ENCODE measurements around the gene RASAL1.

The RASAL1 gene

GRCh38 chr12:113115455-113116126 is 20.0 kb downstream of the RASAL1 start:
- no peak for DNase-seq

- no peak for DNase-seq
Observed at GRCh38 chr12:113114447-113115178, 20.9 kb downstream of the RASAL1 start.

GRCh38 chr12:113113397-113113796 is 22.2 kb downstream of the RASAL1 start:
- DNase-seq, result no peak

GRCh38 chr12:113112043-113112899 is 23.3 kb downstream of the RASAL1 start:
- DNase-seq, result no peak

GRCh38 chr12:113111247-113111646 is 24.3 kb downstream of the RASAL1 start:
- no peak for DNase-seq

- no peak for DNase-seq
Observed at GRCh38 chr12:113109872-113110599, 25.5 kb downstream of the RASAL1 start.

GRCh38 chr12:113109360-113109759 is 26.2 kb downstream of the RASAL1 start:
- DNase-seq, result no peak

GRCh38 chr12:113108308-113108707 is 27.3 kb downstream of the RASAL1 start:
- DNase-seq, result no peak

- no peak for DNase-seq
Observed at GRCh38 chr12:113106361-113106760, 29.2 kb downstream of the RASAL1 start.

GRCh38 chr12:113105606-113106271 is 29.8 kb downstream of the RASAL1 start:
- no peak for DNase-seq

- no peak for DNase-seq
Observed at GRCh38 chr12:113104953-113105510, 30.5 kb downstream of the RASAL1 start.

GRCh38 chr12:113103756-113104450 is 31.7 kb downstream of the RASAL1 start:
- peak; percentile 84 for DNase-seq

GRCh38 chr12:113102811-113103210 is 32.8 kb downstream of the RASAL1 start:
- no peak for DNase-seq

GRCh38 chr12:113101751-113102150 is 33.8 kb downstream of the RASAL1 start:
- no peak for DNase-seq

- no peak for DNase-seq
Observed at GRCh38 chr12:113099764-113100163, 35.8 kb downstream of the RASAL1 start.

- no peak for DNase-seq
Observed at GRCh38 chr12:113099364-113099763, 36.2 kb downstream of the RASAL1 start.

- DNase-seq, result peak; percentile 87
Observed at GRCh38 chr12:113098441-113099028, 37.0 kb downstream of the RASAL1 start.

- DNase-seq, result no peak
Observed at GRCh38 chr12:113097716-113098440, 37.7 kb downstream of the RASAL1 start.

- no peak for DNase-seq
Observed at GRCh38 chr12:113096675-113097461, 38.7 kb downstream of the RASAL1 start.
